Activated CD4-positive, CD25-positive, alpha-beta regulatory T cell (primary cell): ENCODE measurements around the gene CLIP1.
"Not testable (repeated sequence)": the region's sequence is repeated elsewhere in the genome, so short reads cannot be mapped to it uniquely, and the experiment has no call there.

ENCODE experiments used
- DNase-seq, 4 experiments: peaks; one replicate each; lab custom pipeline; 2025; lab: John Stamatoyannopoulos, UW

CLIP1 gene

GRCh38 chr12:122395319-122395718 is 27.1 kb downstream of the CLIP1 start:
- DNase-seq, result no peak

- DNase-seq, result no peak
Observed at GRCh38 chr12:122394626-122395194, 27.8 kb downstream of the CLIP1 start.

- no peak for DNase-seq
Observed at GRCh38 chr12:122393817-122394216, 28.7 kb downstream of the CLIP1 start.

- no peak for DNase-seq
Observed at GRCh38 chr12:122392411-122392810, 30.1 kb downstream of the CLIP1 start.

- no peak for DNase-seq
Observed at GRCh38 chr12:122389677-122390076, 32.8 kb downstream of the CLIP1 start.

GRCh38 chr12:122387887-122388286 is 34.6 kb downstream of the CLIP1 start:
- DNase-seq, result no peak

GRCh38 chr12:122385171-122386016 is 37.1 kb downstream of the CLIP1 start:
- no peak for DNase-seq

GRCh38 chr12:122382919-122383350 is 39.5 kb downstream of the CLIP1 start:
- DNase-seq, result no peak

- no peak for DNase-seq
Observed at GRCh38 chr12:122381021-122381420, 41.4 kb downstream of the CLIP1 start.

GRCh38 chr12:122376751-122377150 is 45.7 kb downstream of the CLIP1 start:
- DNase-seq, result not testable (repeated sequence)

- no peak for DNase-seq
Observed at GRCh38 chr12:122374707-122375106, 47.8 kb downstream of the CLIP1 start.

GRCh38 chr12:122371475-122372045 is 50.9 kb downstream of the CLIP1 start:
- DNase-seq, result no peak

GRCh38 chr12:122368361-122369073 is 54.0 kb downstream of the CLIP1 start:
- DNase-seq, result no peak

- not testable (repeated sequence) for DNase-seq
Observed at GRCh38 chr12:122367632-122368031, 54.8 kb downstream of the CLIP1 start.

- DNase-seq, result no peak
Observed at GRCh38 chr12:122366685-122367475, 55.6 kb downstream of the CLIP1 start.

GRCh38 chr12:122365226-122365625 is 57.2 kb downstream of the CLIP1 start:
- DNase-seq, result not testable (repeated sequence)

GRCh38 chr12:122363782-122364181 is 58.7 kb downstream of the CLIP1 start:
- no peak for DNase-seq

- no peak for DNase-seq
Observed at GRCh38 chr12:122362755-122363154, 59.7 kb downstream of the CLIP1 start.

- DNase-seq, result not testable (repeated sequence)
Observed at GRCh38 chr12:122358403-122358802, 64.1 kb downstream of the CLIP1 start.

GRCh38 chr12:122357536-122357935 is 64.9 kb downstream of the CLIP1 start:
- not testable (repeated sequence) for DNase-seq

- DNase-seq, result not testable (repeated sequence)
Observed at GRCh38 chr12:122356991-122357390, 65.5 kb downstream of the CLIP1 start.
